Hematopoietic multipotent progenitor cell treated with erythropoietin and hydrocortisone succinate and interleukin-3 and kit ligand, for 4 days (in vitro differentiated cells): ENCODE data around the gene DDX52.
"Not testable (repeated sequence)": the region's sequence is repeated elsewhere in the genome, so short reads cannot be mapped to it uniquely, and the experiment has no call there.

ENCODE experiments used
- DNase-seq: peaks from one replicate; pipeline ENCODE4 v3.0.0-alpha.2; 2015

DDX52 gene

GRCh38 chr17:37643118-37643766, at the start of gene DDX52:
TSS of gene DDX52 (minus strand) at chr17:37643446. CDS start at chr17:37643420, 26 bp downstream.
- DNase-seq: peak; percentile 98

- DNase-seq: peak; percentile 9
Measured at GRCh38 chr17:37691807-37692206, 48.6 kb upstream of the DDX52 start.

GRCh38 chr17:37689317-37689716, 46.1 kb upstream of the DDX52 start:
- DNase-seq: no peak

GRCh38 chr17:37683454-37683984, 40.3 kb upstream of the DDX52 start:
- DNase-seq: no peak

GRCh38 chr17:37682007-37682406, 38.8 kb upstream of the DDX52 start:
- no peak for DNase-seq

- DNase-seq: not testable (repeated sequence)
Measured at GRCh38 chr17:37679995-37680394, 36.7 kb upstream of the DDX52 start.

GRCh38 chr17:37678036-37678435, 34.8 kb upstream of the DDX52 start:
- DNase-seq: no peak

GRCh38 chr17:37677021-37677420, 33.8 kb upstream of the DDX52 start:
- DNase-seq: no peak

GRCh38 chr17:37676115-37676925, 33.1 kb upstream of the DDX52 start:
- peak; percentile 79 for DNase-seq

GRCh38 chr17:37674511-37674910, 31.3 kb upstream of the DDX52 start:
- DNase-seq: no peak

- DNase-seq: no peak
Measured at GRCh38 chr17:37673386-37673785, 30.1 kb upstream of the DDX52 start.

GRCh38 chr17:37672548-37673078, 29.4 kb upstream of the DDX52 start:
- DNase-seq: no peak

- no peak for DNase-seq
Measured at GRCh38 chr17:37671824-37672547, 28.7 kb upstream of the DDX52 start.

GRCh38 chr17:37671028-37671823, 28.0 kb upstream of the DDX52 start:
- no peak for DNase-seq

GRCh38 chr17:37667039-37667438, 23.8 kb upstream of the DDX52 start:
- no peak for DNase-seq

GRCh38 chr17:37664214-37664613, 21.0 kb upstream of the DDX52 start:
- DNase-seq: no peak

- DNase-seq: no peak
Measured at GRCh38 chr17:37662353-37662752, 19.1 kb upstream of the DDX52 start.

GRCh38 chr17:37661400-37662014, 18.3 kb upstream of the DDX52 start:
- no peak for DNase-seq

GRCh38 chr17:37659925-37660324, 16.7 kb upstream of the DDX52 start:
- no peak for DNase-seq

GRCh38 chr17:37657202-37657601, 14.0 kb upstream of the DDX52 start:
- no peak for DNase-seq

- DNase-seq: no peak
Measured at GRCh38 chr17:37651849-37652248, 8.6 kb upstream of the DDX52 start.
